ENCODE results near the gene CHRND. TPM values are rescaled to one million over a fixed set of nuclear protein-coding genes. Genes with fewer than 3 reads are reported as not detected.
A peak's percentile ranks its signal among the peaks of the same experiment; 100 is the strongest.

CHRND gene
- total and polyA plus RNA-seq, 2 experiments from 2014 or later: 0.10 to 0.11 TPM

DNA sequence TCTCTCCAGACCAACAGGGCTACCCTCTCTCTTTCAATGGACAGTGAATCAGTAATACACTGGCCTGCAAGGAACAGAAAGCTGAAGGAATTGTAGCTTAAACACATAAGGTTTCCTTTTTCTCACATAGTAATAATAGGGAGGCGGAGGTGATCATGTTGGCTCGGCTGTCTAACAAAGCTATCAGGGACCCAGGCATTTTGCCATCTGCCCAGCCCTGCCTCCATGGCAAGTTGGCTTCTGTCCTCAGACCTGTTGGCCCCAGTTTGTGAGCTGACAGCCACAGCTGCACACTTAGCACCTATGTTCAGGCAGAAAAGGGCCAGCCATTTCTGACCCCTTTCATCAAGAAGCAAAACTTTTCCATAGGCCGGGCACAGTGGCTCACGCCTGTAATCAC is 11.5 kb downstream of the CHRND start (continued):
- no peak for TF ChIP-seq EZH2phosphoT487 (IDR thresholded peaks at IDR 0.05; ENCODE audit: unreplicated experiment)
- TF ChIP-seq POLR2AphosphoS5 (IDR thresholded peaks at IDR 0.05; ENCODE audit: low read depth): no peak
- TF ChIP-seq ZNF331 (CRISPR knock-in tag; IDR thresholded peaks at IDR 0.05; ENCODE audit: low read depth): no peak
- TF ChIP-seq, protein P1, sequence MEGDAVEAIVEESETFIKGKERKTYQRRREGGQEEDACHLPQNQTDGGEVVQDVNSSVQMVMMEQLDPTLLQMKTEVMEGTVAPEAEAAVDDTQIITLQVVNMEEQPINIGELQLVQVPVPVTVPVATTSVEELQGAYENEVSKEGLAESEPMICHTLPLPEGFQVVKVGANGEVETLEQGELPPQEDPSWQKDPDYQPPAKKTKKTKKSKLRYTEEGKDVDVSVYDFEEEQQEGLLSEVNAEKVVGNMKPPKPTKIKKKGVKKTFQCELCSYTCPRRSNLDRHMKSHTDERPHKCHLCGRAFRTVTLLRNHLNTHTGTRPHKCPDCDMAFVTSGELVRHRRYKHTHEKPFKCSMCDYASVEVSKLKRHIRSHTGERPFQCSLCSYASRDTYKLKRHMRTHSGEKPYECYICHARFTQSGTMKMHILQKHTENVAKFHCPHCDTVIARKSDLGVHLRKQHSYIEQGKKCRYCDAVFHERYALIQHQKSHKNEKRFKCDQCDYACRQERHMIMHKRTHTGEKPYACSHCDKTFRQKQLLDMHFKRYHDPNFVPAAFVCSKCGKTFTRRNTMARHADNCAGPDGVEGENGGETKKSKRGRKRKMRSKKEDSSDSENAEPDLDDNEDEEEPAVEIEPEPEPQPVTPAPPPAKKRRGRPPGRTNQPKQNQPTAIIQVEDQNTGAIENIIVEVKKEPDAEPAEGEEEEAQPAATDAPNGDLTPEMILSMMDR (conservative IDR thresholded peaks at IDR 0.05; ENCODE audit: low read depth in 2 of 2): no peak
- TF ChIP-seq CREB1 (CRISPR knock-in tag; IDR thresholded peaks at IDR 0.05; ENCODE audit: low read depth): no peak

DNA sequence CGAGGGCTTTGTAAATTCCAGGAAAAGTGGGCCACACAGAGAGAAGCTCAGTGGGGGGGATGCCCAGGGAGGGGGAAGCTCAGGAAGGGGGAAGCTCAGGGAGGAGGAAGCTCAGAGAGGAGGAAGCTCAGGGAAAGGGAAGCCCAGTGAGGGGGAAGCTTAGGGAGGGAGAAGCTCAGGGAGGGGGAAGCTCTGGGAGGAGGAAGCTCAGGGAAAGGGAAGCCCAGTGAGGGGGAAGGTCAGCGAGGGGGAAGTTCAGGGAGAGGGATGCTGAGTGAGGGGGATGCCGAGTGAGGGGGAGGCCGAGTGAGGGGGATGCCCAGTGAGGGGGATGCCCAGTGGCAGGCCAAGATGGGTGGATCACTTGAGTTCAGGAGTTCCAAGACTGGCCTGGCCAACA is 12.7 kb downstream of the CHRND start:
- Histone ChIP-seq H3K27me3 (ENCODE audit: insufficient read depth) (no peaks in the 10 kb centered on the region), H3K4me2 (peak overlapping the region; percentile 51; the same call in 1 of the 2 replicates), H4K20me1 (replicated peaks; ENCODE audit: insufficient read depth) (no peaks in the 10 kb centered on the region), H3K4me3 (no peak overlapping the region), H3K79me2 (replicated peaks; ENCODE audit: insufficient read depth) (no peaks in the 10 kb centered on the region), H3K4me1 (ENCODE audit: insufficient read depth) (peaks cover 4% of the 10 kb centered on the region; the same call in 1 of the 2 replicates), H3F3A (replicated peaks; ENCODE audit: low read depth) (no peaks in the 10 kb centered on the region), H3K9me2 (ENCODE audit: insufficient read depth) (no peaks in the 10 kb centered on the region), H2AFZ (no peak overlapping the region), H3K27ac (ENCODE audit: low read depth) (no peak overlapping the region), H3K36me3 (ENCODE audit: insufficient read depth) (no peaks in the 10 kb centered on the region)
- Mint-ChIP-seq H3K4me1 (peaks cover 28% of the 10 kb centered on the region), H3K4me3 (no peak overlapping the region), H3K27ac (no peak overlapping the region), H3K36me3 (ENCODE audit: low read depth) (peaks cover 4% of the 10 kb centered on the region; the same call in 2 of the 3 replicates), H3K27me3 (ENCODE audit: insufficient read depth, low read depth, poor library complexity) (peaks cover 11% of the 10 kb centered on the region), H3K9me3 (peaks cover 8% of the 10 kb centered on the region; the same call in 2 of the 3 replicates)
- DNase-seq (ENCODE audit: low spot score) (no peak), ATAC-seq (no peak)
- TF ChIP-seq, protein P2, sequence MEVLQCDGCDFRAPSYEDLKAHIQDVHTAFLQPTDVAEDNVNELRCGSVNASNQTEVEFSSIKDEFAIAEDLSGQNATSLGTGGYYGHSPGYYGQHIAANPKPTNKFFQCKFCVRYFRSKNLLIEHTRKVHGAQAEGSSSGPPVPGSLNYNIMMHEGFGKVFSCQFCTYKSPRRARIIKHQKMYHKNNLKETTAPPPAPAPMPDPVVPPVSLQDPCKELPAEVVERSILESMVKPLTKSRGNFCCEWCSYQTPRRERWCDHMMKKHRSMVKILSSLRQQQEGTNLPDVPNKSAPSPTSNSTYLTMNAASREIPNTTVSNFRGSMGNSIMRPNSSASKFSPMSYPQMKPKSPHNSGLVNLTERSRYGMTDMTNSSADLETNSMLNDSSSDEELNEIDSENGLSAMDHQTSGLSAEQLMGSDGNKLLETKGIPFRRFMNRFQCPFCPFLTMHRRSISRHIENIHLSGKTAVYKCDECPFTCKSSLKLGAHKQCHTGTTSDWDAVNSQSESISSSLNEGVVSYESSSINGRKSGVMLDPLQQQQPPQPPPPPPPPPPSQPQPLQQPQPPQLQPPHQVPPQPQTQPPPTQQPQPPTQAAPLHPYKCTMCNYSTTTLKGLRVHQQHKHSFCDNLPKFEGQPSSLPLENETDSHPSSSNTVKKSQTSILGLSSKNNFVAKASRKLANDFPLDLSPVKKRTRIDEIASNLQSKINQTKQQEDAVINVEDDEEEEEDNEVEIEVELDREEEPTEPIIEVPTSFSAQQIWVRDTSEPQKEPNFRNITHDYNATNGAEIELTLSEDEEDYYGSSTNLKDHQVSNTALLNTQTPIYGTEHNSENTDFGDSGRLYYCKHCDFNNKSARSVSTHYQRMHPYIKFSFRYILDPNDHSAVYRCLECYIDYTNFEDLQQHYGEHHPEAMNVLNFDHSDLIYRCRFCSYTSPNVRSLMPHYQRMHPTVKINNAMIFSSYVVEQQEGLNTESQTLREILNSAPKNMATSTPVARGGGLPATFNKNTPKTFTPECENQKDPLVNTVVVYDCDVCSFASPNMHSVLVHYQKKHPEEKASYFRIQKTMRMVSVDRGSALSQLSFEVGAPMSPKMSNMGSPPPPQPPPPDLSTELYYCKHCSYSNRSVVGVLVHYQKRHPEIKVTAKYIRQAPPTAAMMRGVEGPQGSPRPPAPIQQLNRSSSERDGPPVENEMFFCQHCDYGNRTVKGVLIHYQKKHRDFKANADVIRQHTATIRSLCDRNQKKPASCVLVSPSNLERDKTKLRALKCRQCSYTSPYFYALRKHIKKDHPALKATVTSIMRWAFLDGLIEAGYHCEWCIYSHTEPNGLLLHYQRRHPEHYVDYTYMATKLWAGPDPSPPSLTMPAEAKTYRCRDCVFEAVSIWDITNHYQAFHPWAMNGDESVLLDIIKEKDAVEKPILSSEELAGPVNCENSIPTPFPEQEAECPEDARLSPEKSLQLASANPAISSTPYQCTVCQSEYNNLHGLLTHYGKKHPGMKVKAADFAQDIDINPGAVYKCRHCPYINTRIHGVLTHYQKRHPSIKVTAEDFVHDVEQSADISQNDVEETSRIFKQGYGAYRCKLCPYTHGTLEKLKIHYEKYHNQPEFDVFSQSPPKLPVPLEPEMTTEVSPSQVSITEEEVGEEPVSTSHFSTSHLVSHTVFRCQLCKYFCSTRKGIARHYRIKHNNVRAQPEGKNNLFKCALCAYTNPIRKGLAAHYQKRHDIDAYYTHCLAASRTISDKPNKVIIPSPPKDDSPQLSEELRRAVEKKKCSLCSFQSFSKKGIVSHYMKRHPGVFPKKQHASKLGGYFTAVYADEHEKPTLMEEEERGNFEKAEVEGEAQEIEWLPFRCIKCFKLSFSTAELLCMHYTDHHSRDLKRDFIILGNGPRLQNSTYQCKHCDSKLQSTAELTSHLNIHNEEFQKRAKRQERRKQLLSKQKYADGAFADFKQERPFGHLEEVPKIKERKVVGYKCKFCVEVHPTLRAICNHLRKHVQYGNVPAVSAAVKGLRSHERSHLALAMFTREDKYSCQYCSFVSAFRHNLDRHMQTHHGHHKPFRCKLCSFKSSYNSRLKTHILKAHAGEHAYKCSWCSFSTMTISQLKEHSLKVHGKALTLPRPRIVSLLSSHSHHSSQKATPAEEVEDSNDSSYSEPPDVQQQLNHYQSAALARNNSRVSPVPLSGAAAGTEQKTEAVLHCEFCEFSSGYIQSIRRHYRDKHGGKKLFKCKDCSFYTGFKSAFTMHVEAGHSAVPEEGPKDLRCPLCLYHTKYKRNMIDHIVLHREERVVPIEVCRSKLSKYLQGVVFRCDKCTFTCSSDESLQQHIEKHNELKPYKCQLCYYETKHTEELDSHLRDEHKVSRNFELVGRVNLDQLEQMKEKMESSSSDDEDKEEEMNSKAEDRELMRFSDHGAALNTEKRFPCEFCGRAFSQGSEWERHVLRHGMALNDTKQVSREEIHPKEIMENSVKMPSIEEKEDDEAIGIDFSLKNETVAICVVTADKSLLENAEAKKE (CRISPR knock-in tag; IDR thresholded peaks at IDR 0.05): no peak
- TF ChIP-seq STAT1 (IDR thresholded peaks at IDR 0.05; ENCODE audit: unreplicated experiment) (no peak), JUNB (IDR thresholded peaks at IDR 0.05; ENCODE audit: unreplicated experiment) (no peak), ZNF114 (CRISPR knock-in tag; IDR thresholded peaks at IDR 0.05) (no peak), EZH2 (IDR thresholded peaks at IDR 0.05; ENCODE audit: low read depth, unreplicated experiment) (no peak), POLR2AphosphoS5 (IDR thresholded peaks at IDR 0.05; ENCODE audit: low read depth) (no peak), CREB1 (CRISPR knock-in tag; IDR thresholded peaks at IDR 0.05; ENCODE audit: low read depth) (no peak), ZNF331 (CRISPR knock-in tag; IDR thresholded peaks at IDR 0.05; ENCODE audit: low read depth) (no peak), NANOG (IDR thresholded peaks at IDR 0.05; ENCODE audit: borderline replicate concordance) (no peak), EZH2phosphoT487 (IDR thresholded peaks at IDR 0.05; ENCODE audit: unreplicated experiment) (no peak)
- TF ChIP-seq, protein P3, sequence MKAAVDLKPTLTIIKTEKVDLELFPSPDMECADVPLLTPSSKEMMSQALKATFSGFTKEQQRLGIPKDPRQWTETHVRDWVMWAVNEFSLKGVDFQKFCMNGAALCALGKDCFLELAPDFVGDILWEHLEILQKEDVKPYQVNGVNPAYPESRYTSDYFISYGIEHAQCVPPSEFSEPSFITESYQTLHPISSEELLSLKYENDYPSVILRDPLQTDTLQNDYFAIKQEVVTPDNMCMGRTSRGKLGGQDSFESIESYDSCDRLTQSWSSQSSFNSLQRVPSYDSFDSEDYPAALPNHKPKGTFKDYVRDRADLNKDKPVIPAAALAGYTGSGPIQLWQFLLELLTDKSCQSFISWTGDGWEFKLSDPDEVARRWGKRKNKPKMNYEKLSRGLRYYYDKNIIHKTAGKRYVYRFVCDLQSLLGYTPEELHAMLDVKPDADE (IDR thresholded peaks at IDR 0.05): no peak
- TF ChIP-seq, protein P1 (conservative IDR thresholded peaks at IDR 0.05; ENCODE audit: low read depth in 2 of 2): no peak

Data from GM23338 (cell line).